Calu3 (cell line): ENCODE data around the gene IGIP. TPM values are rescaled to one million over a fixed set of nuclear protein-coding genes. Genes with fewer than 3 reads are reported as not detected.

Experiments used
- Bru-seq: library from RNA; stranded (reverse); fragments of 400-500 nt; gene quantifications from one replicate; lab custom pipeline; 2021; lab: Mats Ljungman, UMichigan
- BruChase-seq, 2 experiments: library from RNA; stranded (reverse); fragments of 400-500 nt; gene quantifications; one replicate each; lab custom pipeline; 2021; lab: Mats Ljungman, UMichigan
- BruUV-seq: library from RNA; stranded (reverse); fragments of 400-500 nt; replicated peaks from 2 replicates; lab custom pipeline; 2021; lab: Mats Ljungman, UMichigan
- CTCF ChIA-PET: fragments of 300-600 bp; sonication (Branson Sonifier 250); formaldehyde crosslinking; loops from one replicate; lab custom pipeline; 2022; ENCODE audit warnings: antibody characterized with exemption; lab: Charles Lee
- DNase-seq: peaks from one replicate; pipeline ENCODE4 v3.0.0; 2022
- H3K27ac Mint-ChIP-seq: one replicate; pipeline ENCODE4 v1.8.0; 2022; ENCODE audit warnings: mixed read lengths; ENCODE audit not compliant: unreplicated experiment
- H3K27me3 Mint-ChIP-seq: one replicate; pipeline ENCODE4 v1.8.0; 2022; ENCODE audit warnings: mixed read lengths; ENCODE audit not compliant: unreplicated experiment
- H3K36me3 Mint-ChIP-seq: one replicate; pipeline ENCODE4 v1.8.0; 2022; ENCODE audit warnings: mild to moderate bottlenecking, moderate library complexity, mixed read lengths; ENCODE audit not compliant: insufficient read depth, unreplicated experiment
- H3K4me1 Mint-ChIP-seq: one replicate; pipeline ENCODE4 v1.8.0; 2022; ENCODE audit warnings: mild to moderate bottlenecking, low read depth, mixed read lengths; ENCODE audit not compliant: unreplicated experiment
- H3K4me3 Mint-ChIP-seq: one replicate; pipeline ENCODE4 v1.8.0; 2022; ENCODE audit warnings: mild to moderate bottlenecking, low read depth, moderate library complexity, mixed read lengths; ENCODE audit not compliant: unreplicated experiment
- H3K9me3 Mint-ChIP-seq: one replicate; pipeline ENCODE4 v1.8.0; 2022; ENCODE audit warnings: low read depth, mixed read lengths; ENCODE audit not compliant: unreplicated experiment
- CTCF ChIP-seq: fragments of 200-600 bp; IDR thresholded peaks from one replicate; pipeline ENCODE4 v1.8.0; 2022; ENCODE audit warnings: antibody characterized with exemption; ENCODE audit not compliant: unreplicated experiment
- intact Hi-C: fragments of 100-400 bp; cut with micrococcal nuclease; formaldehyde crosslinking; loops from one replicate; pipeline ENCODE4 v1.10.0; 2022; ENCODE audit not compliant: unreplicated experiment
- long read RNA-seq: library from polyadenylated mRNA; stranded (forward); transcript quantifications from one replicate; pipeline ENCODE4 v2.0.0, GENCODE V29; 2022
- total RNA-seq: library from RNA; stranded (reverse); gene quantifications from 2 replicates; pipeline ENCODE4 v1.2.3, GENCODE V29; 2022

The IGIP gene
- total RNA-seq (5.9 and 6.2 TPM in 2 replicates), Bru-seq, nascent RNA (percentile 84 among the genes with signal in this experiment), BruChase-seq, experiment 1, labeled RNA remaining after a 6-hour chase (percentile 92 among the genes with signal in this experiment), BruChase-seq, experiment 2, labeled RNA remaining after a 2-hour chase (percentile 95 among the genes with signal in this experiment)
- long read RNA-seq, partial matches to known transcripts: 0 of 1 reads
- long read RNA-seq, other reads (novel, unspliced or antisense): 0 of 1 reads

GRCh38 chr5:140125637-140126036 is at the start of gene IGIP:
Gene IGIP (plus strand): TSS chr5:140125937. CDS start chr5:140128477, 2,540 bp downstream.
- BruUV-seq: no TSS peak
- H3K36me3 Mint-ChIP-seq: no peaks in the 10 kb centered on the region
- H3K27me3 Mint-ChIP-seq: no peaks in the 10 kb centered on the region
- no peak within 1 kb of the TSS for H3K4me3 Mint-ChIP-seq
- TF ChIP-seq CTCF: no peak
- intact Hi-C loops: no loop called here
- H3K4me1 Mint-ChIP-seq: peaks cover 13% of the 10 kb centered on the region
- CTCF ChIA-PET: interaction anchor here (1.3 kb wide), 1 partner anchor 7 kb away, joined by 3 read pairs; no protein-coding TSS in a partner anchor
- no peaks in the 10 kb centered on the region for H3K9me3 Mint-ChIP-seq
- H3K27ac Mint-ChIP-seq: no peak within 1 kb of the TSS
- no peak for DNase-seq

- H3K4me1 Mint-ChIP-seq: peaks cover 8% of the 10 kb centered on the region
- H3K36me3 Mint-ChIP-seq: no peaks in the 10 kb centered on the region
- CTCF ChIA-PET: interaction anchor here (0.9 to 1.4 kb wide), 4 partner anchors 66 to 270 kb away, joined by 3 to 11 read pairs (median 8); partner anchors contain the start of gene HBEGF
- H3K4me3 Mint-ChIP-seq: no peak overlapping the region
- intact Hi-C loops: loop anchor here (5.0 kb wide), 1 partner anchor 281 kb away; no protein-coding TSS in a partner anchor
- no TSS peak for BruUV-seq
- peaks cover 14% of the 10 kb centered on the region for H3K27me3 Mint-ChIP-seq
- TF ChIP-seq CTCF: no peak
- DNase-seq: no peak
- no peaks in the 10 kb centered on the region for H3K9me3 Mint-ChIP-seq
- no peak overlapping the region for H3K27ac Mint-ChIP-seq
Measured at GRCh38 chr5:140076142-140076541, 49.6 kb upstream of the IGIP start.

- BruUV-seq: no TSS peak
- intact Hi-C loops: loop anchor here (5.0 kb wide), 1 partner anchor 281 kb away; no protein-coding TSS in a partner anchor
- H3K27ac Mint-ChIP-seq: no peak overlapping the region
- peaks cover 8% of the 10 kb centered on the region for H3K4me1 Mint-ChIP-seq
- no peak for TF ChIP-seq CTCF
- peaks cover 7% of the 10 kb centered on the region for H3K27me3 Mint-ChIP-seq
- CTCF ChIA-PET: no interaction called here
- no peaks in the 10 kb centered on the region for H3K9me3 Mint-ChIP-seq
- H3K36me3 Mint-ChIP-seq: no peaks in the 10 kb centered on the region
- H3K4me3 Mint-ChIP-seq: no peak overlapping the region
- DNase-seq: no peak
Measured at GRCh38 chr5:140076788-140077187, 48.9 kb upstream of the IGIP start.

- H3K27ac Mint-ChIP-seq: no peak overlapping the region
- no peak overlapping the region for H3K4me3 Mint-ChIP-seq
- intact Hi-C loops: no loop called here
- no TSS peak for BruUV-seq
- H3K9me3 Mint-ChIP-seq: no peaks in the 10 kb centered on the region
- no peak for DNase-seq
- CTCF ChIA-PET: no interaction called here
- no peaks in the 10 kb centered on the region for H3K36me3 Mint-ChIP-seq
- TF ChIP-seq CTCF: no peak
- H3K4me1 Mint-ChIP-seq: peaks cover 13% of the 10 kb centered on the region
- peaks cover 32% of the 10 kb centered on the region for H3K27me3 Mint-ChIP-seq
Measured at GRCh38 chr5:140083120-140083519, 42.6 kb upstream of the IGIP start.
